ENCODE data around the gene LCK.
A peak's percentile ranks its signal among the peaks of the same experiment; 100 is the strongest.

- TF ChIP-seq, protein P1, sequence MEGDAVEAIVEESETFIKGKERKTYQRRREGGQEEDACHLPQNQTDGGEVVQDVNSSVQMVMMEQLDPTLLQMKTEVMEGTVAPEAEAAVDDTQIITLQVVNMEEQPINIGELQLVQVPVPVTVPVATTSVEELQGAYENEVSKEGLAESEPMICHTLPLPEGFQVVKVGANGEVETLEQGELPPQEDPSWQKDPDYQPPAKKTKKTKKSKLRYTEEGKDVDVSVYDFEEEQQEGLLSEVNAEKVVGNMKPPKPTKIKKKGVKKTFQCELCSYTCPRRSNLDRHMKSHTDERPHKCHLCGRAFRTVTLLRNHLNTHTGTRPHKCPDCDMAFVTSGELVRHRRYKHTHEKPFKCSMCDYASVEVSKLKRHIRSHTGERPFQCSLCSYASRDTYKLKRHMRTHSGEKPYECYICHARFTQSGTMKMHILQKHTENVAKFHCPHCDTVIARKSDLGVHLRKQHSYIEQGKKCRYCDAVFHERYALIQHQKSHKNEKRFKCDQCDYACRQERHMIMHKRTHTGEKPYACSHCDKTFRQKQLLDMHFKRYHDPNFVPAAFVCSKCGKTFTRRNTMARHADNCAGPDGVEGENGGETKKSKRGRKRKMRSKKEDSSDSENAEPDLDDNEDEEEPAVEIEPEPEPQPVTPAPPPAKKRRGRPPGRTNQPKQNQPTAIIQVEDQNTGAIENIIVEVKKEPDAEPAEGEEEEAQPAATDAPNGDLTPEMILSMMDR (IDR thresholded peaks at IDR 0.05; ENCODE audit: poor library complexity): peak; percentile 1
- TF ChIP-seq EZH2 (IDR thresholded peaks at IDR 0.05; ENCODE audit: borderline replicate concordance) (no peak), EZH2phosphoT487 (IDR thresholded peaks at IDR 0.05; ENCODE audit: low read depth, severe bottlenecking, unreplicated experiment) (no peak)
Measured at GRCh38 chr1:32241001-32241763, 9.9 kb upstream of the LCK start.
